ENCODE measurements around the gene CCDC137. TPM values are rescaled to one million over a fixed set of nuclear protein-coding genes. Genes with fewer than 3 reads are reported as not detected.
A peak's percentile ranks its signal among the peaks of the same experiment; 100 is the strongest.

The CCDC137 gene
- total and polyA plus RNA-seq, 2 of the 13 experiments (the other 11 are each of a cell fraction or from before 2014, with no cell fraction given): 14.6 to 39.1 TPM

DNA sequence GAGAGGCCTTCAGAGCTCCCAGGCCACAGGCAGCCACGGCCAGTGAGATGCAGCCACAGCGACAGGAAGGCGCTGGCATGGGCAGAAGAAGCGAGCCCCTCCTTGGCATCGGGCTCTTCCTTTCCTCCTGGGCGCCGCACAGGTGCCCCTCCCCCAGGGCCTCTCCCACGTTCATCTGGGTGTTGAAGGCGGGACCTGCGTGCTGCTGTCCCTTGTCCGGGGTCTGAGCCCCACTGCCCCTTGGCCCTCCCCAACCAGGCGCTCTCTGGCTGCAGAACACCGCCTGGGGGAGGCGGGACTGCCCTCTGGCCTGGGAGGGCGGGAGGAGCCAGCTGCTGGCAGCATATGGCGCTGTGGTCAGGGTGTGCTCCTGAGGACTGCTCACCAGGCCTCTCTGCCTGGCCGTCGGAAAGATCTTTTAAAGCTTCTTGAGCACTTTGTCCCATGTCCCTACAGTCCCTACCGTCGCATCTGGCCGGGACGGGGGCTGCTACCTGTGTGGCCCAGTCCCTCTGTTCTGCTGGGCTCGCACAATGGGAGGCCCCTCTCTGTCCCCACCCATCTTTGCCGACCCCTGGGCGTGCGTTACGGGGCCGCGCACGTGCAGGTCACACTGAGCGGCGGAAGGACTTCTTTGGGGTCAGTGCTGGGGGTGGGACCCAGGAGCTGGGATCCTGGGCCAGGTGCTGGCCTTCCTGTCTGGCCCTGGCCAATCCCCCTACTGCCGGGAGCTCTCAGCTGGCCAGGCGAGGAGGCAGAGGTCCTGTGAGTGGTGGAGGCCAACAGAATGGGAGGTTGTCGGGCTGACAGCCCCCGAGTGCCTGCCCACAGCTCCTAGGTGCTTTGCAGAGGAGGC, 47.2 kb downstream of the CCDC137 start (continued):
- TF ChIP-seq, protein P1, sequence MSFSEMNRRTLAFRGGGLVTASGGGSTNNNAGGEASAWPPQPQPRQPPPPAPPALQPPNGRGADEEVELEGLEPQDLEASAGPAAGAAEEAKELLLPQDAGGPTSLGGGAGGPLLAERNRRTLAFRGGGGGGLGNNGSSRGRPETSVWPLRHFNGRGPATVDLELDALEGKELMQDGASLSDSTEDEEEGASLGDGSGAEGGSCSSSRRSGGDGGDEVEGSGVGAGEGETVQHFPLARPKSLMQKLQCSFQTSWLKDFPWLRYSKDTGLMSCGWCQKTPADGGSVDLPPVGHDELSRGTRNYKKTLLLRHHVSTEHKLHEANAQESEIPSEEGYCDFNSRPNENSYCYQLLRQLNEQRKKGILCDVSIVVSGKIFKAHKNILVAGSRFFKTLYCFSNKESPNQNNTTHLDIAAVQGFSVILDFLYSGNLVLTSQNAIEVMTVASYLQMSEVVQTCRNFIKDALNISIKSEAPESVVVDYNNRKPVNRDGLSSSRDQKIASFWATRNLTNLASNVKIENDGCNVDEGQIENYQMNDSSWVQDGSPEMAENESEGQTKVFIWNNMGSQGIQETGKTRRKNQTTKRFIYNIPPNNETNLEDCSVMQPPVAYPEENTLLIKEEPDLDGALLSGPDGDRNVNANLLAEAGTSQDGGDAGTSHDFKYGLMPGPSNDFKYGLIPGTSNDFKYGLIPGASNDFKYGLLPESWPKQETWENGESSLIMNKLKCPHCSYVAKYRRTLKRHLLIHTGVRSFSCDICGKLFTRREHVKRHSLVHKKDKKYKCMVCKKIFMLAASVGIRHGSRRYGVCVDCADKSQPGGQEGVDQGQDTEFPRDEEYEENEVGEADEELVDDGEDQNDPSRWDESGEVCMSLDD (CRISPR knock-in tag; IDR thresholded peaks at IDR 0.05; ENCODE audit: borderline replicate concordance): peak; percentile 12; the same call in 1 of the 2 replicates
- TF ChIP-seq ZNF224 (CRISPR knock-in tag; IDR thresholded peaks at IDR 0.05): 0 out of 2 replicates have a peak, but pooled peaks have one; percentile 23
- TF ChIP-seq, protein P2, sequence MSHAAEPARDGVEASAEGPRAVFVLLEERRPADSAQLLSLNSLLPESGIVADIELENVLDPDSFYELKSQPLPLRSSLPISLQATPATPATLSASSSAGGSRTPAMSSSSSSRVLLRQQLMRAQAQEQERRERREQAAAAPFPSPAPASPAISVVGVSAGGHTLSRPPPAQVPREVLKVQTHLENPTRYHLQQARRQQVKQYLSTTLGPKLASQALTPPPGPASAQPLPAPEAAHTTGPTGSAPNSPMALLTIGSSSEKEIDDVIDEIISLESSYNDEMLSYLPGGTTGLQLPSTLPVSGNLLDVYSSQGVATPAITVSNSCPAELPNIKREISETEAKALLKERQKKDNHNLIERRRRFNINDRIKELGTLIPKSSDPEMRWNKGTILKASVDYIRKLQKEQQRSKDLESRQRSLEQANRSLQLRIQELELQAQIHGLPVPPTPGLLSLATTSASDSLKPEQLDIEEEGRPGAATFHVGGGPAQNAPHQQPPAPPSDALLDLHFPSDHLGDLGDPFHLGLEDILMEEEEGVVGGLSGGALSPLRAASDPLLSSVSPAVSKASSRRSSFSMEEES (CRISPR knock-in tag; IDR thresholded peaks at IDR 0.05): peak; percentile 59; the same call in 1 of the 2 replicates
- TF ChIP-seq ZNF101 (CRISPR knock-in tag; IDR thresholded peaks at IDR 0.05; ENCODE audit: borderline replicate concordance, low read depth): no peak
- TF ChIP-seq ZNF558 (CRISPR knock-in tag; IDR thresholded peaks at IDR 0.05; ENCODE audit: borderline replicate concordance): peak; percentile 60; the same call in 1 of the 2 replicates
- no peak for TF ChIP-seq ZNF382 (CRISPR knock-in tag; IDR thresholded peaks at IDR 0.05; ENCODE audit: borderline replicate concordance)
- TF ChIP-seq PCBP1 (IDR thresholded peaks at IDR 0.05; ENCODE audit: borderline replicate concordance, low read depth, low read length): peak; percentile 23; the same call in 1 of the 2 replicates
- TF ChIP-seq, protein P3, sequence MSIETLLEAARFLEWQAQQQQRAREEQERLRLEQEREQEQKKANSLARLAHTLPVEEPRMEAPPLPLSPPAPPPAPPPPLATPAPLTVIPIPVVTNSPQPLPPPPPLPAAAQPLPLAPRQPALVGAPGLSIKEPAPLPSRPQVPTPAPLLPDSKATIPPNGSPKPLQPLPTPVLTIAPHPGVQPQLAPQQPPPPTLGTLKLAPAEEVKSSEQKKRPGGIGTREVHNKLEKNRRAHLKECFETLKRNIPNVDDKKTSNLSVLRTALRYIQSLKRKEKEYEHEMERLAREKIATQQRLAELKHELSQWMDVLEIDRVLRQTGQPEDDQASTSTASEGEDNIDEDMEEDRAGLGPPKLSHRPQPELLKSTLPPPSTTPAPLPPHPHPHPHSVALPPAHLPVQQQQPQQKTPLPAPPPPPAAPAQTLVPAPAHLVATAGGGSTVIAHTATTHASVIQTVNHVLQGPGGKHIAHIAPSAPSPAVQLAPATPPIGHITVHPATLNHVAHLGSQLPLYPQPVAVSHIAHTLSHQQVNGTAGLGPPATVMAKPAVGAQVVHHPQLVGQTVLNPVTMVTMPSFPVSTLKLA (IDR thresholded peaks at IDR 0.05): peak; percentile 50
- TF ChIP-seq, protein P4, sequence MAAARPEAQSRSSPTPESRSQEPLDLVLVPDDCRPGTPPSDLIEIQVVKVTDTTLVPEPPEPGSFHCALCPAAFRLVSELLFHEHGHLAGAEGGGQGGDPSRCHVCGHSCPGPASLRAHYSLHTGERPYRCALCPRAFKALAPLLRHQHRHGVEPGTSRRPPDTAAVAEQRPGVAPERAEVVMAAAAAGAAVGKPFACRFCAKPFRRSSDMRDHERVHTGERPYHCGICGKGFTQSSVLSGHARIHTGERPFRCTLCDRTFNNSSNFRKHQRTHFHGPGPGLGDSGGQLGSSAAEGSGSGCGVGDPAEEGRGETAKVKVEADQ (CRISPR knock-in tag; IDR thresholded peaks at IDR 0.05; ENCODE audit: borderline replicate concordance): no peak
- TF ChIP-seq MAFG (CRISPR knock-in tag; IDR thresholded peaks at IDR 0.05): no peak
- peak; percentile 92; the same call in 1 of the 2 replicates for TF ChIP-seq TBX2 (CRISPR knock-in tag; IDR thresholded peaks at IDR 0.05; ENCODE audit: borderline replicate concordance)
- peak; percentile 13; the same call in 1 of the 2 replicates for TF ChIP-seq POLR2AphosphoS2 (IDR thresholded peaks at IDR 0.05; ENCODE audit: low read depth, low read length)
- no peak for TF ChIP-seq XBP1 (CRISPR knock-in tag; IDR thresholded peaks at IDR 0.05)
- peak in 1 of 2 experiments; percentile 61; a peak in 1 of 4 replicates for TF ChIP-seq POLR2A (IDR thresholded peaks at IDR 0.05; ENCODE audit: insufficient read depth in 1 of 2, low read depth in 2 of 2, low read length in 2 of 2)
- peak; percentile 92; the same call in 1 of the 2 replicates for TF ChIP-seq ZNF577 (CRISPR knock-in tag; IDR thresholded peaks at IDR 0.05; ENCODE audit: borderline replicate concordance, low read depth)
- peak; percentile 25; the same call in 1 of the 2 replicates for TF ChIP-seq ZNF451 (CRISPR knock-in tag; IDR thresholded peaks at IDR 0.05)
- TF ChIP-seq RNF2 (conservative IDR thresholded peaks at IDR 0.05; ENCODE audit: low read depth): no peak
- 0 out of 2 replicates have a peak, but pooled peaks have one; percentile 77 for TF ChIP-seq ZNF225 (CRISPR knock-in tag; IDR thresholded peaks at IDR 0.05)
- TF ChIP-seq HIVEP1 (CRISPR knock-in tag; IDR thresholded peaks at IDR 0.05): peak; percentile 88
- no peak; the same call in 1 of the 2 replicates for TF ChIP-seq DPF2 (CRISPR knock-in tag; IDR thresholded peaks at IDR 0.05; ENCODE audit: borderline replicate concordance, low read depth)
- no peak; the same call in 1 of the 2 replicates for TF ChIP-seq ZNF331 (CRISPR knock-in tag; IDR thresholded peaks at IDR 0.05)
- TF ChIP-seq ZNF530 (CRISPR knock-in tag; IDR thresholded peaks at IDR 0.05; ENCODE audit: low read depth): no peak
